ENCODE measurements around the gene MTNR1A. TPM values are rescaled to one million over a fixed set of nuclear protein-coding genes. Genes with fewer than 3 reads are reported as not detected.

The MTNR1A gene
- total and polyA plus RNA-seq, 9 of the 15 experiments (the other 6 are each of a cell fraction or from before 2014, with no cell fraction given): 0.09 to 0.12 (median 0.10) TPM; not detected in 5

DNA sequence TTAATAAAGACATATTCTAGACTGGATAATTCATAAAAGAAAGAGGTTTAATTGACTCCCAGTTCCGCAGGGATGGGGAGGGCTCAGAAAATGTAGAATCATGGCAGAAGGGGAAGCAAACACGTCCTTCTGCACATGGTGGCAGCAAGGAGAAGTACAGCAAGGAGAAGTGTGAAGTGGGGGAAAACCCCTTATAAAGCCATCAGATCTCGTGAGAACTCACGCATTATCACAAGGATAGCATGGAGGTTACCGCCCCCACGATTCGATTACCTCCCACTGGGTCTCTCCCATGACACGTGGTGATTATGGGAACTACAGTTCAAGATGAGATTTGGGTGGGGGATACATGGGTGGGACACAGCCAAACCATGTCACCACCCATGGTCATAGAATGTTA is 58.3 kb downstream of the MTNR1A start:
- peaks cover 2% of the 10 kb centered on the region; the same call in 1 of the 2 replicates for H3K9me3 ChIP-seq (replicated peaks; ENCODE audit: control insufficient read depth, insufficient read depth, low read depth, low read length)
- H3K27me3 ChIP-seq (ENCODE audit: control insufficient read depth in 2 of 2, insufficient read depth in 2 of 2, low read length in 2 of 2): no peaks in the 10 kb centered on the region
- ChIA-PET POLR2A (no interaction called here), CTCF (ENCODE audit: low intra/inter-chr PET ratio) (no interaction called here)
- no peak for FAIRE-seq
- 55% methylated on average over 8 of the region's 8 CpGs for WGBS (ENCODE audit: insufficient coverage, low coverage, missing lambda C conversion rate)
- no peaks in the 10 kb centered on the region for H4K20me1 ChIP-seq (replicated peaks; ENCODE audit: control insufficient read depth, insufficient read depth, low read length)
- TF ChIP-seq, protein P1, sequence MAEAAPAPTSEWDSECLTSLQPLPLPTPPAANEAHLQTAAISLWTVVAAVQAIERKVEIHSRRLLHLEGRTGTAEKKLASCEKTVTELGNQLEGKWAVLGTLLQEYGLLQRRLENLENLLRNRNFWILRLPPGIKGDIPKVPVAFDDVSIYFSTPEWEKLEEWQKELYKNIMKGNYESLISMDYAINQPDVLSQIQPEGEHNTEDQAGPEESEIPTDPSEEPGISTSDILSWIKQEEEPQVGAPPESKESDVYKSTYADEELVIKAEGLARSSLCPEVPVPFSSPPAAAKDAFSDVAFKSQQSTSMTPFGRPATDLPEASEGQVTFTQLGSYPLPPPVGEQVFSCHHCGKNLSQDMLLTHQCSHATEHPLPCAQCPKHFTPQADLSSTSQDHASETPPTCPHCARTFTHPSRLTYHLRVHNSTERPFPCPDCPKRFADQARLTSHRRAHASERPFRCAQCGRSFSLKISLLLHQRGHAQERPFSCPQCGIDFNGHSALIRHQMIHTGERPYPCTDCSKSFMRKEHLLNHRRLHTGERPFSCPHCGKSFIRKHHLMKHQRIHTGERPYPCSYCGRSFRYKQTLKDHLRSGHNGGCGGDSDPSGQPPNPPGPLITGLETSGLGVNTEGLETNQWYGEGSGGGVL (CRISPR knock-in tag; IDR thresholded peaks at IDR 0.05): no peak
- TF ChIP-seq FOXA1 (IDR thresholded peaks at IDR 0.05; ENCODE audit: borderline replicate concordance): no peak
- no peak for TF ChIP-seq DMBX1 (CRISPR knock-in tag; IDR thresholded peaks at IDR 0.05; ENCODE audit: borderline replicate concordance)
- no peak for TF ChIP-seq PRPF4 (IDR thresholded peaks at IDR 0.05; ENCODE audit: insufficient read depth, low read depth, low read length, poor library complexity, severe bottlenecking)
- no peak for TF ChIP-seq NR2C2 (CRISPR knock-in tag; IDR thresholded peaks at IDR 0.05)
- no peak for TF ChIP-seq NR2C2 (tag; IDR thresholded peaks at IDR 0.05)
- TF ChIP-seq, protein P2, sequence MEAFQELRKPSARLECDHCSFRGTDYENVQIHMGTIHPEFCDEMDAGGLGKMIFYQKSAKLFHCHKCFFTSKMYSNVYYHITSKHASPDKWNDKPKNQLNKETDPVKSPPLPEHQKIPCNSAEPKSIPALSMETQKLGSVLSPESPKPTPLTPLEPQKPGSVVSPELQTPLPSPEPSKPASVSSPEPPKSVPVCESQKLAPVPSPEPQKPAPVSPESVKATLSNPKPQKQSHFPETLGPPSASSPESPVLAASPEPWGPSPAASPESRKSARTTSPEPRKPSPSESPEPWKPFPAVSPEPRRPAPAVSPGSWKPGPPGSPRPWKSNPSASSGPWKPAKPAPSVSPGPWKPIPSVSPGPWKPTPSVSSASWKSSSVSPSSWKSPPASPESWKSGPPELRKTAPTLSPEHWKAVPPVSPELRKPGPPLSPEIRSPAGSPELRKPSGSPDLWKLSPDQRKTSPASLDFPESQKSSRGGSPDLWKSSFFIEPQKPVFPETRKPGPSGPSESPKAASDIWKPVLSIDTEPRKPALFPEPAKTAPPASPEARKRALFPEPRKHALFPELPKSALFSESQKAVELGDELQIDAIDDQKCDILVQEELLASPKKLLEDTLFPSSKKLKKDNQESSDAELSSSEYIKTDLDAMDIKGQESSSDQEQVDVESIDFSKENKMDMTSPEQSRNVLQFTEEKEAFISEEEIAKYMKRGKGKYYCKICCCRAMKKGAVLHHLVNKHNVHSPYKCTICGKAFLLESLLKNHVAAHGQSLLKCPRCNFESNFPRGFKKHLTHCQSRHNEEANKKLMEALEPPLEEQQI (IDR thresholded peaks at IDR 0.05): 0 out of 2 replicates have a peak, but pooled peaks have one; percentile 34
- no peak overlapping the region for H3K27ac ChIP-seq (ENCODE audit: extremely low read depth, low read depth, low read length)
- in situ Hi-C loops (cut with MboI): no loop called here
- no peaks in the 10 kb centered on the region for H3K9me1 ChIP-seq (ENCODE audit: control insufficient read depth, insufficient read depth, low read length)
- H3K36me3 ChIP-seq (ENCODE audit: control insufficient read depth, insufficient read depth, low read length): peaks cover 28% of the 10 kb centered on the region; the same call in 2 of the 3 replicates
- DNase-seq (ENCODE audit: extremely low read depth in 1 of 4, low spot score in 3 of 4): no peak
- BruUV-seq (replicated peaks): no TSS peak
- no peak overlapping the region for H3K4me2 ChIP-seq (ENCODE audit: insufficient read depth, low read length)
- no peak overlapping the region for H2AFZ ChIP-seq (ENCODE audit: low read depth, low read length)
- no peak overlapping the region for H3K9ac ChIP-seq (ENCODE audit: insufficient read depth in 1 of 2, low read depth in 2 of 2, low read length in 2 of 2)
- peaks cover 50% of the 10 kb centered on the region for H3K79me2 ChIP-seq (ENCODE audit: control insufficient read depth, insufficient read depth, low read length)
- peaks cover 6 to 8% of the 10 kb centered on the region in 2 experiments; a peak in 4 of 5 replicates for H3K4me1 ChIP-seq (replicated peaks in 1 of 2; ENCODE audit: control insufficient read depth in 2 of 2, insufficient read depth in 2 of 2, low read length in 2 of 2)
- no peak overlapping the region for H3K4me3 ChIP-seq
- no peak for ATAC-seq
- intact Hi-C loops (cut with micrococcal nuclease): no loop called here
